B cell (primary cell): ENCODE results near the gene PIGW. TPM values are rescaled to one million over a fixed set of nuclear protein-coding genes. Genes with fewer than 3 reads are reported as not detected.

ENCODE experiments used
- ATAC-seq: fragments of 200-7000 bp; cut with Tn5 transposase; one replicate; pipeline ENCODE4 v1.10.0; 2021; ENCODE audit warnings: low read depth, mild to moderate bottlenecking, moderate number of reproducible peaks, moderate library complexity
- CTCF ChIA-PET: fragments of 350-600 bp; sonication (Branson Sonifier 250); formaldehyde crosslinking; loops from one replicate; lab custom pipeline; 2021; ENCODE audit warnings: antibody characterized with exemption, inconsistent platforms; lab: Charles Lee
- POLR2A ChIA-PET: fragments of 350-600 bp; sonication (Branson Sonifier 250); formaldehyde crosslinking; loops from one replicate; lab custom pipeline; 2021; ENCODE audit warnings: antibody characterized with exemption; lab: Charles Lee
- DNase-seq: peaks from one replicate; pipeline ENCODE4 v3.0.0; 2013
- H2AFZ ChIP-seq: 2 replicates; pipeline ENCODE4 v1.6.1; 2012; ENCODE audit warnings: mild to moderate bottlenecking, low read depth, low read length; ENCODE audit not compliant: insufficient read depth, poor library complexity, severe bottlenecking
- H3K27ac ChIP-seq, 2 donors: 1 replicate in 1 of 2; 2 replicates in 1 of 2; pipeline ENCODE4 v1.5.1; 2012 to 2013; ENCODE audit warnings: low read length in 2 of 2, mild to moderate bottlenecking in 2 of 2, moderate library complexity in 1 of 2
- H3K27me3 ChIP-seq, 4 experiments: fragments of 200-600 bp in 1 of 4; sonication (generic) in 1 of 4; replicated peaks in 1 of 4; 1 replicate in 2 of 4; 2 replicates in 2 of 4; pipeline versions ENCODE4 v1.6.1 to v1.7.0; 2013 to 2016; ENCODE audit warnings: low read length in 3 of 4, mild to moderate bottlenecking in 2 of 4, mixed read lengths in 1 of 4, moderate library complexity in 1 of 4; ENCODE audit not compliant: insufficient read depth in 4 of 4, control insufficient read depth in 3 of 4; ENCODE audit errors: control extremely low read depth in 1 of 4
- H3K36me3 ChIP-seq, 2 experiments: replicated peaks in 1 of 2; 1 replicate in 1 of 2; 2 replicates in 1 of 2; pipeline versions ENCODE4 v1.6.1 to v1.7.1; 2013; ENCODE audit warnings: low read length in 1 of 2; ENCODE audit not compliant: insufficient read depth in 2 of 2, control insufficient read depth in 1 of 2; ENCODE audit errors: control extremely low read depth in 1 of 2, extremely low read depth in 1 of 2
- H3K4me1 ChIP-seq, 2 donors: fragments of 200-600 bp in 1 of 2; sonication (generic) in 1 of 2; 1 replicate in 1 of 2; 2 replicates in 1 of 2; pipeline versions ENCODE4 v1.5.1 to v1.6.1; 2013 to 2017; ENCODE audit warnings: low read length in 2 of 2; ENCODE audit not compliant: control insufficient read depth in 2 of 2, insufficient read depth in 2 of 2
- H3K4me2 ChIP-seq: replicated peaks from 2 replicates; pipeline ENCODE3; 2012; ENCODE audit warnings: mild to moderate bottlenecking, low read depth, low read length; ENCODE audit not compliant: poor library complexity, severe bottlenecking
- H3K4me3 ChIP-seq, 5 experiments: fragments of 200-600 bp in 1 of 5; sonication (generic) in 1 of 5; 1 replicate in 3 of 5; 2 replicates in 2 of 5; pipeline versions ENCODE4 v1.5.1 to v1.7.0; 2011 to 2016; ENCODE audit warnings: low read length in 4 of 5, mild to moderate bottlenecking in 4 of 5, low read depth in 2 of 5, control low read depth in 1 of 5, moderate library complexity in 1 of 5; ENCODE audit not compliant: insufficient read depth in 1 of 5; ENCODE audit errors: control extremely low read depth in 1 of 5, extremely low read depth in 1 of 5
- H3K79me2 ChIP-seq: fragments of 200-600 bp; sonication (generic); one replicate; pipeline ENCODE4 v1.6.0; 2016; ENCODE audit warnings: low read length; ENCODE audit not compliant: control insufficient read depth, insufficient read depth
- H3K9ac ChIP-seq: fragments of 200-600 bp; sonication (generic); 2 replicates; pipeline ENCODE4 v1.6.1; 2017; ENCODE audit warnings: mild to moderate bottlenecking, low read length, moderate library complexity
- H3K9me3 ChIP-seq, 3 donors: one replicate each; pipeline versions ENCODE4 v1.6.1 to v1.7.1; 2013; ENCODE audit warnings: low read length in 2 of 3; ENCODE audit not compliant: control insufficient read depth in 2 of 3, insufficient read depth in 1 of 3; ENCODE audit errors: control extremely low read depth in 1 of 3
- H4K20me1 ChIP-seq: 2 replicates; pipeline ENCODE4 v1.6.0; 2012; ENCODE audit warnings: mild to moderate bottlenecking, low read length; ENCODE audit not compliant: insufficient read depth, control insufficient read depth, poor library complexity, severe bottlenecking
- H3K27ac Mint-ChIP-seq: one replicate; pipeline ENCODE4 v1.8.0; 2021; ENCODE audit warnings: mixed read lengths
- H3K27me3 Mint-ChIP-seq: one replicate; pipeline ENCODE4 v1.8.0; 2021; ENCODE audit warnings: mixed read lengths
- H3K4me1 Mint-ChIP-seq: one replicate; pipeline ENCODE4 v1.8.0; 2021; ENCODE audit warnings: mixed read lengths
- H3K4me3 Mint-ChIP-seq: one replicate; pipeline ENCODE4 v1.8.0; 2021; ENCODE audit warnings: mixed read lengths
- H3K9me3 Mint-ChIP-seq: one replicate; pipeline ENCODE4 v1.8.0; 2022; ENCODE audit warnings: mixed read lengths; ENCODE audit not compliant: insufficient read depth
- EZH2 ChIP-seq: IDR thresholded peaks from 2 replicates; pipeline ENCODE4 v1.6.1; 2012; ENCODE audit warnings: borderline replicate concordance, low read depth, mild to moderate bottlenecking, moderate library complexity, low read length; ENCODE audit not compliant: insufficient read depth, poor library complexity, severe bottlenecking
- WGBS: methylation state at CpG from one replicate; pipeline ENCODE4 v1.1.5; 2013; ENCODE audit warnings: missing lambda C conversion rate; ENCODE audit not compliant: insufficient coverage; 5-methylcytosine and 5-hydroxymethylcytosine counted together
- intact Hi-C: fragments of 100-400 bp; cut with micrococcal nuclease; formaldehyde crosslinking; loops from one replicate; pipeline ENCODE4 v1.10.0; 2022
- polyA plus RNA-seq: library from polyadenylated mRNA; depleted of rRNA; stranded (reverse); fragments of >200 nt; gene quantifications from 2 replicates; pipeline ENCODE4 v1.2.3, GENCODE V29; 2012
- total RNA-seq, 2 donors: library from RNA; stranded (reverse); fragments of 120-200 nt in 1 of 2; gene quantifications; 1 replicate in 1 of 2; 2 replicates in 1 of 2; pipeline versions ENCODE4 v1.2.3 to v1.2.4, GENCODE V29; 2013 to 2022
- TF ChIP-seq, protein P1 (sequence below): fragments of 200-600 bp; IDR thresholded peaks from one replicate; pipeline ENCODE4 v1.8.0; 2022; ENCODE audit warnings: antibody characterized with exemption, mild to moderate bottlenecking

PIGW gene
- total and polyA plus RNA-seq, 2 donors (not counting 1 experiment from before 2014, with no cell fraction given): 4.4 to 5.9 TPM

DNA sequence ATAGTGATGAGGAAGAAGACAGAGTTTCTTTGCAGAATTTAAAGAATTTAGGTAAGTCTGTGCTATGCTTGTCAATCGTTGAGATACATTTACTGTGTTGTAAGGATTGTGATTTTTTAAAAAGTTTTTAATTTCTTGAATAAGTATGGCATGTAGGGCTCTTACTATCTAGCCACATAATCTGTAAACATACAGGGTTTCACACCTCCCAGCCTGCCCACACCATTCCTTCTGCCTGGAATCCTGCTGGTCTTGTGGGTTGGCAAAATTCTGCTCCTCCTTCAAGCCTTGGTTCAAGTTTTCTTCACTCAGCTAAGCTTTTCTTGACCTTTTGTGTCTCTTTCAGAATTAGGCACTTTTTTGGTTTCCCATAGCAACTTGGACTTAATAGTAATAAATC lies 40.8 kb upstream of the PIGW start:
- no peak overlapping the region for H3K4me3 Mint-ChIP-seq

DNA sequence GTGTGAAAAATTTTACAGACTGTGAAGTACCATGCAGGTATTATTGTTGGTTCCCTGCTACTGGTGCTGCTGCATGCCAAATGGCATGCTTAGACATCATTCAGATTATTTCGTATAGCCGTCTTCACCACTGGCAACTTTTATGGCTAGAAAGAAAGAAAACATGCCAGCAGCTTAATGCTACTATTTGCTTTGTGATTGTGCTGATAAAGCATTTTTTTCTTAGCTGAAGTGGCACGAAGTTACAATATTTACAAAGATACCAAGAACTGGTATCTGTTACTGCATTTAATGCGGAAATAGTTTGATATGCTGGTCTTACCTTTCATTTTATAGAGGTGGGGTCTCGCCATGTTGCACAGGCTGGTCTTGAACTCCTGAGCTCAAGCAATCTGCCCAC lies 40.1 kb upstream of the PIGW start:
- no peak for TF ChIP-seq EZH2
- TF ChIP-seq, protein P1, sequence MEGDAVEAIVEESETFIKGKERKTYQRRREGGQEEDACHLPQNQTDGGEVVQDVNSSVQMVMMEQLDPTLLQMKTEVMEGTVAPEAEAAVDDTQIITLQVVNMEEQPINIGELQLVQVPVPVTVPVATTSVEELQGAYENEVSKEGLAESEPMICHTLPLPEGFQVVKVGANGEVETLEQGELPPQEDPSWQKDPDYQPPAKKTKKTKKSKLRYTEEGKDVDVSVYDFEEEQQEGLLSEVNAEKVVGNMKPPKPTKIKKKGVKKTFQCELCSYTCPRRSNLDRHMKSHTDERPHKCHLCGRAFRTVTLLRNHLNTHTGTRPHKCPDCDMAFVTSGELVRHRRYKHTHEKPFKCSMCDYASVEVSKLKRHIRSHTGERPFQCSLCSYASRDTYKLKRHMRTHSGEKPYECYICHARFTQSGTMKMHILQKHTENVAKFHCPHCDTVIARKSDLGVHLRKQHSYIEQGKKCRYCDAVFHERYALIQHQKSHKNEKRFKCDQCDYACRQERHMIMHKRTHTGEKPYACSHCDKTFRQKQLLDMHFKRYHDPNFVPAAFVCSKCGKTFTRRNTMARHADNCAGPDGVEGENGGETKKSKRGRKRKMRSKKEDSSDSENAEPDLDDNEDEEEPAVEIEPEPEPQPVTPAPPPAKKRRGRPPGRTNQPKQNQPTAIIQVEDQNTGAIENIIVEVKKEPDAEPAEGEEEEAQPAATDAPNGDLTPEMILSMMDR: no peak
- peaks cover 28% of the 10 kb centered on the region for H4K20me1 ChIP-seq
- H3K4me2 ChIP-seq: no peak overlapping the region
- Mint-ChIP-seq H3K4me3 (no peak overlapping the region), H3K9me3 (no peaks in the 10 kb centered on the region), H3K27me3 (no peaks in the 10 kb centered on the region), H3K4me1 (peaks cover 10% of the 10 kb centered on the region), H3K27ac (no peak overlapping the region)
- H3K36me3 ChIP-seq: peaks cover 19 to 64% of the 10 kb centered on the region in 2 experiments
- H3K4me1 ChIP-seq: no peaks in the 10 kb centered on the region
- H3K9me3 ChIP-seq: no peaks in the 10 kb centered on the region
- WGBS: 95% methylated on average over 2 of the region's 5 CpGs
- ChIA-PET CTCF (interaction anchor here (2.3 kb wide), 1 partner anchor 12 kb away, joined by 14 read pairs; no protein-coding TSS in a partner anchor), POLR2A (no interaction called here)
- no peak overlapping the region for H2AFZ ChIP-seq
- H3K9ac ChIP-seq: no peak overlapping the region
- peaks cover 24% of the 10 kb centered on the region for H3K79me2 ChIP-seq
- H3K4me3 ChIP-seq: no peak overlapping the region
- DNase-seq: no peak
- ATAC-seq: no peak
- intact Hi-C loops: no loop called here
- H3K27ac ChIP-seq: no peak overlapping the region
- no peaks in the 10 kb centered on the region for H3K27me3 ChIP-seq

More for the DNA sequence above, 40.8 kb upstream of the PIGW start:
- no peak for ATAC-seq
- H3K9me3 Mint-ChIP-seq: no peaks in the 10 kb centered on the region
- WGBS: no CpG with 5 or more reads among the region's 1 CpG
- Histone ChIP-seq H3K4me1 (no peaks in the 10 kb centered on the region), H3K4me2 (no peak overlapping the region), H3K36me3 (peaks cover 20 to 61% of the 10 kb centered on the region in 2 experiments), H3K27ac (no peak overlapping the region), H2AFZ (no peak overlapping the region), H3K27me3 (no peaks in the 10 kb centered on the region), H3K9me3 (no peaks in the 10 kb centered on the region), H4K20me1 (peaks cover 28% of the 10 kb centered on the region), H3K9ac (no peak overlapping the region), H3K79me2 (peaks cover 31% of the 10 kb centered on the region), H3K4me3 (no peak overlapping the region)
- POLR2A ChIA-PET: no interaction called here
- H3K27me3 Mint-ChIP-seq: no peaks in the 10 kb centered on the region
- no peak overlapping the region for H3K27ac Mint-ChIP-seq
- DNase-seq: no peak
- peaks cover 14% of the 10 kb centered on the region for H3K4me1 Mint-ChIP-seq
- TF ChIP-seq EZH2: no peak
- TF ChIP-seq, protein P1: no peak
- intact Hi-C loops: no loop called here
- CTCF ChIA-PET: interaction anchor here (2.3 kb wide), 1 partner anchor 11 kb away, joined by 14 read pairs; no protein-coding TSS in a partner anchor
